Measurements from ENCODE around the gene SPATA2. TPM values are rescaled to one million over a fixed set of nuclear protein-coding genes. Genes with fewer than 3 reads are reported as not detected.

SPATA2 gene
- total RNA-seq, 1 experiment from 2014 or later = 6.6 TPM

GRCh38 chr20:49918446-49918845 lies 3.1 kb upstream of the SPATA2 start:
- Histone ChIP-seq H3K4me1 (ENCODE audit: control insufficient read depth in 1 of 2, insufficient read depth in 2 of 2, low read length in 2 of 2) (peaks cover 11 to 26% of the 10 kb centered on the region in 2 experiments), H3K4me3 (replicated peaks in 1 of 2; ENCODE audit: low read depth in 1 of 2, low read length in 2 of 2) (no peak overlapping the region), H3K27me3 (ENCODE audit: insufficient read depth, low read length) (no peaks in the 10 kb centered on the region), H3K36me3 (ENCODE audit: control insufficient read depth in 1 of 2, insufficient read depth in 2 of 2, low read length in 2 of 2) (no peaks in the 10 kb centered on the region), H3K79me2 (ENCODE audit: insufficient read depth, low read length) (peaks cover 18% of the 10 kb centered on the region), H3K4me2 (ENCODE audit: low read length) (no peak overlapping the region), H4K20me1 (ENCODE audit: insufficient read depth) (no peaks in the 10 kb centered on the region), H2AFZ (ENCODE audit: low read depth, low read length, poor library complexity, severe bottlenecking) (no peak overlapping the region), H3K9ac (ENCODE audit: low read length) (no peak overlapping the region), H3K27ac (ENCODE audit: low read depth, low read length) (no peak overlapping the region), H3K9me3 (ENCODE audit: control insufficient read depth in 1 of 2, insufficient read depth in 1 of 2, low read depth in 1 of 2, low read length in 2 of 2) (no peaks in the 10 kb centered on the region), H3K9me2 (ENCODE audit: insufficient read depth) (no peaks in the 10 kb centered on the region)
- TF ChIP-seq SRF (IDR thresholded peaks at IDR 0.05; ENCODE audit: low read depth) (no peak), POLR2A (IDR thresholded peaks at IDR 0.05; ENCODE audit: borderline replicate concordance, extremely low read depth, insufficient read depth, insufficient read length) (no peak), POLR2AphosphoS5 (IDR thresholded peaks at IDR 0.05; ENCODE audit: low read depth, low read length) (no peak), CBX3 (IDR thresholded peaks at IDR 0.05; ENCODE audit: low read depth) (no peak), EGR1 (IDR thresholded peaks at IDR 0.05; ENCODE audit: low read depth) (no peak), ATF3 (IDR thresholded peaks at IDR 0.05) (no peak), ZBTB33 (IDR thresholded peaks at IDR 0.05; ENCODE audit: extremely low read depth, insufficient replicate concordance, low read length) (no peak), FOSL1 (IDR thresholded peaks at IDR 0.05; ENCODE audit: low read depth) (no peak), TCF7L2 (IDR thresholded peaks at IDR 0.05; ENCODE audit: borderline replicate concordance, extremely low read depth, insufficient read depth, insufficient read length) (no peak), ZFX (IDR thresholded peaks at IDR 0.05) (no peak)
- ChIA-PET CTCF (no interaction called here), RAD21 (ENCODE audit: low non-redundant PET in 1 of 2, low total read pairs in 2 of 2, uncharacterized antibody in 2 of 2, unreplicated experiment in 2 of 2) (no interaction called here), POLR2A (no interaction called here)
- ATAC-seq (no peak), DNase-seq (ENCODE audit: low read depth, low spot score) (no peak)
- no TSS peak for BruUV-seq (replicated peaks)
- intact Hi-C loops (cut with micrococcal nuclease) = no loop called here
